SK-N-SH treated with all-trans-retinoic acid at 6 μM for 48 hours (cell line): ENCODE results near the gene KCNMA1.

Source experiments
- ARNTL ChIP-seq: fragments of 450-650 bp; formaldehyde crosslinking; IDR thresholded peaks from 2 replicates; pipeline ENCODE4 v1.5.0; 2020; ENCODE audit warnings: low read depth, mild to moderate bottlenecking, moderate library complexity, borderline replicate concordance
- PPARA ChIP-seq: fragments of 250-450 bp; sonication (Bioruptor Pico); IDR thresholded peaks from 2 replicates; pipeline ENCODE4 v1.5.0; 2020; ENCODE audit warnings: mild to moderate bottlenecking, borderline replicate concordance
- RARB ChIP-seq: fragments of 250-450 bp; sonication (Bioruptor Pico); IDR thresholded peaks from 2 replicates; pipeline ENCODE4 v1.8.0; 2021; ENCODE audit warnings: mild to moderate bottlenecking, moderate library complexity
- SNAI2 ChIP-seq: fragments of 250-450 bp; sonication (Bioruptor Pico); IDR thresholded peaks from 2 replicates; pipeline ENCODE4 v1.5.0; 2020; ENCODE audit warnings: mild to moderate bottlenecking, moderate library complexity
- TCF4 ChIP-seq: fragments of 250-450 bp; sonication (Bioruptor Pico); IDR thresholded peaks from 2 replicates; pipeline ENCODE4 v1.8.0; 2021; ENCODE audit warnings: mild to moderate bottlenecking, moderate library complexity, borderline replicate concordance
- ZC3H10 ChIP-seq: fragments of 250-450 bp; sonication (Bioruptor Pico); IDR thresholded peaks from 2 replicates; pipeline ENCODE4 v1.5.1; 2021; ENCODE audit warnings: mild to moderate bottlenecking, moderate library complexity
- ZNF565 ChIP-seq: fragments of 450-650 bp; formaldehyde crosslinking; conservative IDR thresholded peaks from 2 replicates; pipeline ENCODE4 v1.5.0; 2020; ENCODE audit warnings: low read depth, mild to moderate bottlenecking, moderate library complexity
- ZNF70 ChIP-seq: fragments of 450-650 bp; formaldehyde crosslinking; IDR thresholded peaks from 2 replicates; pipeline ENCODE4 v1.5.0; 2020; ENCODE audit warnings: mild to moderate bottlenecking, moderate library complexity
- ZNF8 ChIP-seq: fragments of 450-650 bp; formaldehyde crosslinking; IDR thresholded peaks from 2 replicates; pipeline ENCODE4 v1.5.0; 2020; ENCODE audit warnings: mild to moderate bottlenecking, moderate library complexity
- TF ChIP-seq, protein P1 (sequence below): fragments of 250-450 bp; sonication (Bioruptor Pico); IDR thresholded peaks from 2 replicates; pipeline ENCODE4 v1.8.0; 2020; ENCODE audit warnings: mild to moderate bottlenecking, moderate library complexity, borderline replicate concordance

DNA sequence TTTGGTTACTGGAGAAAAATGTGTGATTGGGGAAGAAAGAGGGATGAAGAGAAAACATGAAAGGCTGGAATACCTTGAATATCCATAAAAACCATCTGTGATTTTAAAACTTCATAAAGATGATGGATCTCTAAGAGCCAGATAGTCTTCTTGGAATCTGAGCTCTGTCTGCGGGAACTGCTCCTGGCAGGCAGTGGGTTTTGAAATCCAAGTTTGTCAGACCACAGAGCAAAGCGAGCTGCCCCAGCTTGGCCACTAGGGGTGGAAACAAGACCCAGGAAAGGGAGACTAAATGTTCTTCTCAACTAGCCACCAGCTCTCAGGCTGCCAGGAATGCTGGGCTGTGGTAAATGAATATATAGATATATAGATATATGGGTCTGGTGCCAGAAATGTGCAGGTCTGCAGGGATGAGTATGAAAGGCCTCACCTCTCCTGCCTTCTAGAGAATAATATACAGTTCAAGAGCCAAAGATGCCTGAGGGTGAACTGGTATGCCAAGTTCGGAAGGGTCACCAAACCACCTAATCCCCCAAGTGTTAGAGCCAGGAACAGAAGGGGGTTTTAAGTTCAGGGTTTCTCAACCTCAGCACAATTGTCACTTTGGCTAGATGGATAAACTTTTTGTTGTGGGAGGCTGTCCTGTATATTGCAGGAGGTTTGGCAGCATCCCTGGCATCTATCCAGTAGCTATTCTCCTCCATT lies 208.8 kb downstream of the KCNMA1 start:
- TF ChIP-seq ZC3H10, result no peak
- TF ChIP-seq, protein P1, sequence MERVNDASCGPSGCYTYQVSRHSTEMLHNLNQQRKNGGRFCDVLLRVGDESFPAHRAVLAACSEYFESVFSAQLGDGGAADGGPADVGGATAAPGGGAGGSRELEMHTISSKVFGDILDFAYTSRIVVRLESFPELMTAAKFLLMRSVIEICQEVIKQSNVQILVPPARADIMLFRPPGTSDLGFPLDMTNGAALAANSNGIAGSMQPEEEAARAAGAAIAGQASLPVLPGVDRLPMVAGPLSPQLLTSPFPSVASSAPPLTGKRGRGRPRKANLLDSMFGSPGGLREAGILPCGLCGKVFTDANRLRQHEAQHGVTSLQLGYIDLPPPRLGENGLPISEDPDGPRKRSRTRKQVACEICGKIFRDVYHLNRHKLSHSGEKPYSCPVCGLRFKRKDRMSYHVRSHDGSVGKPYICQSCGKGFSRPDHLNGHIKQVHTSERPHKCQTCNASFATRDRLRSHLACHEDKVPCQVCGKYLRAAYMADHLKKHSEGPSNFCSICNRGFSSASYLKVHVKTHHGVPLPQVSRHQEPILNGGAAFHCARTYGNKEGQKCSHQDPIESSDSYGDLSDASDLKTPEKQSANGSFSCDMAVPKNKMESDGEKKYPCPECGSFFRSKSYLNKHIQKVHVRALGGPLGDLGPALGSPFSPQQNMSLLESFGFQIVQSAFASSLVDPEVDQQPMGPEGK (CRISPR knock-in tag), result no peak
- no peak for TF ChIP-seq ZNF70 (CRISPR knock-in tag)
- no peak for TF ChIP-seq ZNF8 (CRISPR knock-in tag)
- no peak for TF ChIP-seq ZNF565 (CRISPR knock-in tag)
- no peak for TF ChIP-seq SNAI2 (CRISPR knock-in tag)
- no peak for TF ChIP-seq RARB (CRISPR knock-in tag)
- TF ChIP-seq ARNTL (CRISPR knock-in tag), result no peak
- no peak for TF ChIP-seq TCF4 (CRISPR knock-in tag)
- no peak for TF ChIP-seq PPARA (CRISPR knock-in tag)
